GM11168 (cell line): ENCODE results near the gene DAPK1.

Experiments used
- in situ Hi-C: fragments of 300-500 bp; cut with MboI; formaldehyde crosslinking; loops from one replicate; pipeline ENCODE4 v1.12.0; 2022; ENCODE audit warnings: low sequenced_read_pairs; ENCODE audit not compliant: unreplicated experiment

The DAPK1 gene

DNA sequence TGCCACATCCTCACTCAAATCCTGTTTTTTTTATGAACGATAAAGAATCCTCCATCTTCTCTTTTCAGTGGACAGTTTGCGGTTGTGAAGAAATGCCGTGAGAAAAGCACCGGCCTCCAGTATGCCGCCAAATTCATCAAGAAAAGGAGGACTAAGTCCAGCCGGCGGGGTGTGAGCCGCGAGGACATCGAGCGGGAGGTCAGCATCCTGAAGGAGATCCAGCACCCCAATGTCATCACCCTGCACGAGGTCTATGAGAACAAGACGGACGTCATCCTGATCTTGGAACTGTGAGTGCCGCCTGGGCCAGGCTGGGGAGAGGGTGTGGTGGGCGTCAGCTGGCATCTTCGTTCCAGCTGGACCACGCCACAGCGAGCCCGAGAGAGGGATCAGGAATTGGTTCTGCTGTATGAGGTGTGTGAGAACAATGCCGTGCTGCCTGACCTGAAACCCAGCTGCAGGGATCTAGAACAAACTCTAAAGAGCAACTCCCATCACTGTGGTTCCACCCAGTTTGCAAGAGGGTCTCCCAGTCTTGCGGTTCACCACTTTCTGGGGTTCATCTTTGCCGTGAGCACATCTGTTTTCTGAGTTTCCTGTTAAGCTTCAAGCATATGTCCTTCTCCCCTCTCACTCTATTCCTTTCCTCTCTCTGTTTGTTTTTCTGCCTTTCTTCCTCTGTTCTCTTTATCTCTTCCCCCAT lies 107.4 kb downstream of the DAPK1 start:
- in situ Hi-C loops, result no loop called here

DNA sequence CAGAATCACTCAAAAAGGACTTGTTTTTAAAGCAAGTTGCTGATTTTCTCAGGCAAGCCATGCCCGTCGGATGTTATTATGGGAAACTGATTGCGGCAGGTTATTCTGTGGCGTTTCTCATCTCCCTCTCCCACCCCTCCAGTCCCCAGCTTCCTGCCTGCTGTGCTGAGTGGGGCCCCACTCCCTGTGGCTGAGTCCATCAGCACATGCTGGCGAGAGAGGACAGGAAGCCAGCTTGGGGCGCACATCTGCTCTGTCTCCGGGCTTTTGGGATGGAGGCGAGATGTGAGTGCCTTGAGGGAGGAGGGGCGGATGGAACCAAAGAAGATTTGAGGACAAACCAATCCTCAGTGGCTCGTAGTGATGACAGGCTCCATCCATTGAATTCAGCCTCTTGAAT lies 108.0 kb downstream of the DAPK1 start:
- in situ Hi-C loops, result no loop called here

DNA sequence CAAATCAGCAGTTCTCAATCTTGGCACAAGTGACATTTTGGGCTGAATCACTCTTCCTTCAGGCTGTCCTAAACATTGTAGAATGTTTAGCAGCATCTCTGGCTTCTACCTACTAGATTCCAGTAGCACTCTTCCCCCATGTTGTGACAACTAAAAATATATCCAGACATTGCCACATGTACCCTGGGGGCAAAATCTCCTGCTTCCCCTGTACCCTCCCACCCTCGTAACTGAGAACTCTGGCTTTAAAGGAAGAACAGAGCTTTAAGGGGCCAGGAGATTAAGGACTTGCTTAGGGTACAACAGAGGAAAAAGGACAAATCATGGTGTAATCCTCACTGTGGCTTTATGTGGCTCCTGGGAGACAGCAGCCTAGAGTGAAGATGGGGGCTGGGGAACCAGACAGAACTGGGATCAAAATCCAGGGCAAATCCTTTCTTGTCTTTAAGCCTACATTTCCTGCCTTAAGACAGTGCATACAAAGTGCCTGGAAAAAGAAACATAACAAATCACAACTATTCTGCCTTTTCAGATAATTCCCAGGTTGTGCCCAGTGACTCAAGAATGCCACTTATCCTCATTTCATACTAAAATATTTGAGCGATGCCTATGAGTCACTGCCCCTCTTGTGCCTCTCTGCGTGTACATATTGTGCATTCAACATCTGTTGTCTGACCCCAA lies 109.3 kb downstream of the DAPK1 start:
- in situ Hi-C loops, result no loop called here

DNA sequence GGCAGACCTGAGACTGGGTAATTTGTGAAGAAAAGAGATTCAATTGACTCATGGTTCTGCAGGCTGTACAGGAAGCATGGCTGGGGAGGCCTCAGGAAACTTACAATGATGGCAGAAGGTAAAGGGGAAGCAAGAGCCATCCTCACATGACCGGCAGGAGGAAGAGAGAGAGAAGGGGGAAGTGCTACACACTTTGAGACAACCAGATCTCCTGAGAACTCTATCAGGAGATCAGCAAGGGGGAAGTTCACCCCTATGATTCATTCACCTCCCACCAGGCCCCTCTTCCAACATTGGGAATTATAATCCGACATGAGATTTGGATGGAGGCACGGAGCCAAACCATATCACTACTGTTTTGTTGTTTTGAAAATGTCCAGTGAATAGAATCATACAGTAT lies 110.2 kb downstream of the DAPK1 start:
- in situ Hi-C loops, result no loop called here

DNA sequence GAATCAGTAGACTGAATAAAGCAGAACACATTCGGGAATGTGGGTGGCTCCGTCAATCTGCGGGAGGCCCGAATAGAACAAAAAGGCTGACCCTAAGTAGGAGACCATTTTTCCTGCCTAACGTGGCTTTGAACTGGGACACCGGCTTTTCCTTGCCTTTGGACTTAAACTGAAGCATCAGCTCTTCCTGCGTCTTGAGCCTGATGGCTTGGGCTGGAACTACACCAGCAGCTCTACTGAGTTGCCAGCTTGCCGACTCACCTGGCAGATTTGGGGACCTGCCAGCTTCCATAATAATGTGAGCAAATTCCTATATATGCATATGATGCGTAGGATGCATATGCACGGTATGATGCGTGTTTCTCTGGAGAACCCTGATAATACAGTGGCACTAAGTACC lies 111.3 kb downstream of the DAPK1 start:
- in situ Hi-C loops, result no loop called here

DNA sequence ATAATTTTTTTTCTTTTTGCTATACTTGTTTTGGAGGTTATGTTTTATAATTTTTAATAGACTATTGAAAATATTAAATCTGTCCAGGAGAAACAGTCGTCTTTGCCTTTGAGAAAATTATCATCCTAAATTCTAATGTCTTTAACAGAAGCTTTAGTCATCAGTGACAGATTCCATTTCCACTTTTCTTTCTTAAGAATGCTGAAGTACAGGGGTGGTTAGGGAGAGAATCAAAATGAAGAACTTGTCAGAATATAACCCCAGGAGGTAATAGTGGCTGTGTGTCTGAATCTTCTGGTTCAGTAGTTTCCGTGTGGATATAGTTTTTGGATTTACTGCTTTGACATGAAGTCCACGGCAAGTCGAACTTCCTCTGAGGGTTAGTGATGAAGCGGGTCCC lies 111.8 kb downstream of the DAPK1 start:
- in situ Hi-C loops, result no loop called here

DNA sequence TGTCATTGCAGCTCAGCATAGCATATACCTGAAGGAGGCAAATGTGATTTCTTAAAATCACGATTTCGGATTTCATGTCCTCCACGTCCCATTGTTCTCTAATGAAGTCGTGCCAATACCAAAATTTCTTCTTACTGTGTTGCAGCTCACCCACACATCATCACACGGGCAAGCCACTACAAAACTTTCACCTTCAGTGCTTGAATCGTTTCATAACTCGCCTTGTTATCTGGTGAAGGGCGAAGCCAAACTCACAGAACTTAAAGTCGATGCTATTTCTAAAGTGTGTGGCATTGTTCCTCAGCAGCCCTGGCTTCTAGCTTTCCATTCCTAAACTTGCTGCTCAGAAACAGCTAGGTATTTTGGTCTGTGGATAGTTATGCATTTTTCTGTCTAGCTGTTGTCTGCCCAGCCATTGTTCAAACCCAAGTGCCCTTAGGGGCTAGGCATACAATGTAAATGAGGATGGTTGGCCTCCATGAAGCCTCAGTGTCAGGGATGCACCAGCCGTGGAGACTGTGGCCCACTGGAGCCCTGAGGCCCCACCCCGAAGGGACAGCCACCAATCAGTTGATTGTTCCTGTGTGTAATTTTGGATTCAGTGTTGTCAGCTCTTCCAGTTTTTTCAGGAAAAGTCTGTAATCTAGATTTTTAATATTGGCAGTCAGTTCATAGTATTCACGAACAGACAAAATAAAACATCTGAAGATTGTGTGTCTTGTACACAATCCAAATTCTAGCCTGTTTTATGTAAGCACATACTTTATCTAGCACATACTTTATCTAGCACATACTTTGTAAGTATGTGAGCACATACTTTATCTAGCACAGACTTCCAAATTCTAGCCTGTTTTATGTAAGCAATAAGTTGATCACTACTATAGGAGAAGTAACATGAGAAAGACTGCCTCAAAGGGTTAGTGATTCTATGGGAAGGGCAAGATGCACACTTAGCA lies 112.8 kb downstream of the DAPK1 start:
- in situ Hi-C loops, result no loop called here

DNA sequence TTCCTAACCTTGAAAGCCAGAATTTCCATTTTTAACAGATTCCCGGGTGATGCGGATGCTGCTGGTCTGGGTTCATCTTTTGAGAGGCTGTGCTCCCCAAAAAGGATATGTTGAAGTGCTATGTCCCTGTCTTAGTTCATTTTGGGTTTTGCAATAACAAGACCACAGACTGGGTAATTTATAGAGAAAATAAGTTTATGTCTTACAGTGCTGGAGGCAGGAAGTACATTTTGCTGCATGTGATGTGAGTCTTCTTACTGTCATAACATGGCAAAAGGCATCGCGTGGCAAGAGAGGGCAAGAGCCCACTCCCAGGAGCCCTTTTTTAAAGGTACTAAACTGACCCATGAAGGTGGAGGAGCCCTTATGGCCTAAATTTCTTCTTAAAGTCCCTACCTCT lies 114.1 kb downstream of the DAPK1 start:
- in situ Hi-C loops, result no loop called here

DNA sequence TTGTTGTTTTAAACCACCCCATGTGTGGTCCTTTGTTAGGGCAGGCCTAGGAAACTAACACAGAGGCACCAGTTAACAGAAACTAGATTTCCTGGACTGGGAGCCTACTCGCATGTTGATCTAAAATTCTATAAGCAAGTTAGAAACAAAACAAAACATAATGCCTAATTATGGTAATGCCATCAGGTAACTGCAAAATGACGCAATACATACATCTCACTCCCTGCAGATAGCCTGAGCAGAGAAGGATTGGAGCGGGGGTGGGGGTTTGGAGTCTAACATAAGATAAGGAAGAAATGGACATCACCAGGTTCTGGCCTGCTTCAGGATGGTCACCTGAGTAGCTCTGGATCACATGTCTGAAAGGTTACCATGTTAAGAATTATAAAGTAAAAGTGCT lies 114.9 kb downstream of the DAPK1 start:
- in situ Hi-C loops, result no loop called here

DNA sequence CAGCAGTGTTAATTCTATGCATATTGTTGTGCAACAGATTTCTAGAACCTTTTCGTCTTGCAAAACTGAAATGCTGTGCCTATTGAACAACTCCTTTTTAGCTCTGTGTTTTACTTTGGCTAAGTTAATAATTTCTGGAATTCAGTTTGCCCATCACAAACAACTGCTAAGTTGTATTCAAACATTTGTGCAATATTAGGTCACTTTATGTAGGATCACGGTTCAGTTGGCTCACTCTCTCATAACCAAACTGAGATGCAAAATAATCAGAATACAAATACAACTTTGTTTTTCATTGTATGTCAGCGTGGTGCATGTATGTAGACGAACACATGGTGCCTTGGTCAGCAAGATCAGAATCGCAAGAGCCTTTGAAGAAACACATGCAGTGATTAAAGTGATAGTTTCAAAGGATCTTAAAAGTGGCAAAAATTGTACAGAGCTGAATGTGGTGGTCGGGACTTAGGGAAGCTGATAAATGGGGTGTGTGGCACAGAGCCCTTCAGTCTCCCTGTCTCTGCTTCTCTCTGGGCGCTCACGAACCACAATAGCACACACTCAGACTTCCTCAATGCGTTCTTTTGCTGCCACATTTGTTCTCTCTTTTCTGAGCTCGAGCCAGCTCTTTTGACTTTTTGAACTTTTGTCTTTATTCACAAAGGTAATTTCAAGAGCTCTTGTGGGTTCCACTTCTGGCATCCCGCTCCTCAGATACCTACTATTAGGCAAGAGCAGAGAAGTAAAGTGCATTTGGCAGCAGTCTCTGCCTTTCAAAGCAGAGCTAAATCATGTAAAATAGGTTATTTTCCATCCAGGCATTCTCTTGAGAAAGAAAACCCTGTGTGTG lies 115.8 kb downstream of the DAPK1 start:
- in situ Hi-C loops, result no loop called here

DNA sequence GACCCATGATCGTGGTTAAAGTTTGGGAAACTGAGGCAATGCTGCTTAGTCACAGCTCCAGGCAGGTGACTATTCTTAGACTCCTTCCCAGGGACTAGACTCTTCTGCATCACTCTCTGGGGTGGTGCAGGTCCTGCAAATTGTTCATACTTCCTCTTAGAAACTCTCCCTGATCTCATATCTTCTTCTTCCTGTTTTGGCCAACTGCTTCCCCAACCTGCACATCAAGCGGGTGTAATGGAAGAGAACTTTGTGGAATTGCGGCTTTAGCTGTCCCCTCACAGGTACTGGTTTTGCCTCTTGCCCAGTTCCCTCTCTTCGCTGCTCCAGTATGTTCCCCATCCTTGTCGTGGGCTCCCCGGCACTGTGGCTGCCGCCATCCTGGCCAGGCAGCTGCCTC lies 116.7 kb downstream of the DAPK1 start:
- in situ Hi-C loops, result no loop called here

DNA sequence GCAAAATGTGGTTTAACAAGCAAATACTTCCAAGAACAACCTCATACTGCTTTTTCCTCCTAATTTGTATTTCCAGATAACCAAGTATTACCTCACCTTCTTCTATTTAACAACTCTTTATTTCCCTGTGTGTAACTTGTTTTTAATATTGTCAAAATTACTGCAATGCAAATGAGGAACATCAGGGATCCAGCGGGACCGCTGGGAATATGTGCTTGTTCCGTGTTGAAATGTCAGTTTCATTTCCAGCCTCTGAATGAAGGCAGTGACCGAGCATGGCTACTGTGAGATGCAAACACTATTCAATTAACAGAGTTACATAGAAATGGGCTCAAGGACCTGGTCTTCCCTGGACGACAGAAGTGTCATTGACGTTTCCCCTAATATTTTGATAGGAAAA lies 117.5 kb downstream of the DAPK1 start:
- in situ Hi-C loops, result no loop called here

DNA sequence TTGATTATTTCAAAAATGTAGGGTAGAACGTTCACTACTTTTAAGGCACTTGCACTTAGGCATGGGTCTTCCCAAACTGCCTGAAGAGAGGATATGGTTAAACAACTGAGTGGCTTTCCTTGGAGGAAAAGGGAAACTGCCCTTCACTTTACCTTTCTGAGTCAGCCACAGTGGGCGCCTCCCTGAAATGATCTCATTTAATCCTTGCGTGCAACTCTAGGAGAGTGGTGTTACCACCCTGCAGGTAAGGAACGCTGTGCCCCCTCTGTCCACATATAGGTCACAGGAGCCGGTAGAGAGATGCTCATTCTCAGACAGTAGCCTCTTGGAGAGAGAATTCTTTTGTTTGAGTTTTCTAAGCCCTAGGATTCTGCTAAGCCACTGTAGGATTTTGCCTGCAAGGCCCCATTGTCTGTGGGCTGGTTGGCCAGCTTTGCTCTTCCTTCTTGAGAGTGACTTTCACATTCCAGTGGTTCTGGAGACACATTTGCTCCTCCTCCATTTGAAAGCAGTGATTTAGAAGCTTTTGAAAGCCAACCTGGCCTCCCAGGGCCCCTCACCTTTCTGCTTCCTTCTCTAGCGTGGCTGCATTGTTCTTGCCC lies 118.0 kb downstream of the DAPK1 start:
- in situ Hi-C loops, result no loop called here

DNA sequence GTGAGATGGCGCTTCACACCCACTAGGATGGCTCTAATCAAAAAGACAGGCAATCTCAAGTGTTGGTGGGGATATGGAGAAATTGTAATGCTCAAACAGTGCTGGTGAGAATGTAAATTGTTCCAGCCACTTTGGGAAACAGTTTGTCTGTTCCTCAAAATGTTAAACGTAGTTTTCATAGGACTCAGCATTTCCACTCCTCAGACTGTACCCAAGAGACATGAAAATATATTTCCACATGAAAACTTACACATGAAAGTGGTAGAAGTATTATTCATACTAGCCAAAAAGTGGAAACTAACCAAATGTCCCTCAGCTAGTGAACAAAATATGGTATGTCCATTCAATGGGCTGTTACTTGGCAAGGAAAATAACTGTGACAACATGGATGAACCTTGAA lies 120.6 kb downstream of the DAPK1 start:
- in situ Hi-C loops, result no loop called here

DNA sequence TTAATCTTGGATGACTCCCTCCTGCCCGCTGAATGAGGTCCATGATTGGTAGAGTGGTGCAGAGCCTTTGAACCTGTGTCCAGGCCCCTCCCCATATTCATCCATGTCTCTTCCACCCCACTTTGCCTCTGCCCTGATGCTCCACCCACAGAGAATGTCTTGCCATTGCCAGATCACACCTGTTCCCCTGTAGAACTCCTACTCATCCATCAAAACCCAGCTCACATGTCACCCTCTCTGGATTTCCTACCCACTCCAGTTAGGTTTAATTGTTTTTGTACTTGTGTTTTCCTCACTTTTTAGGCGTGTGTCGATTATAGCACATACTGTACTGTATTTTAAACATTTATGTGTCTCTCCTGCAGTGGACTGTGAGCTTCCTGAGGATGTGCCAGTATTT lies 121.3 kb downstream of the DAPK1 start:
- in situ Hi-C loops, result no loop called here

DNA sequence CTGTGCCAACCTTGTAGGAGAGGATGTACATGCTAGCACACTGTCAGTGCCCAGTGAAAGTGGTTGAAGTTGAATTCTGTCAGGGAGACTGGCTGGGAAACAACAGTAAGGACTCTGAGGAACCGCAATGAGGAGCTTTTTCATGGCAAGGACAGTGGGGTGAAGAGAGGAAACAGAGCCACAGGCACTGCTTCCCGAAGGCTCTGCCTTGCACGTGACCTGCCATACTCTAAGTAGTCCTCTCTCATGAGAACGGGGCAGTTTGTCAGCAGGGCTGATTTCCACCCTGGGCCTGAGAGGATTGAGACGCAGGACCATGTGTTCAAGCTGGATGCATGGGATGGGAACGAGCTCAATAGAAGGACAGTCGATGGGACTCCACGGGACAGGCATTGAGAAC lies 121.7 kb downstream of the DAPK1 start:
- in situ Hi-C loops, result no loop called here

DNA sequence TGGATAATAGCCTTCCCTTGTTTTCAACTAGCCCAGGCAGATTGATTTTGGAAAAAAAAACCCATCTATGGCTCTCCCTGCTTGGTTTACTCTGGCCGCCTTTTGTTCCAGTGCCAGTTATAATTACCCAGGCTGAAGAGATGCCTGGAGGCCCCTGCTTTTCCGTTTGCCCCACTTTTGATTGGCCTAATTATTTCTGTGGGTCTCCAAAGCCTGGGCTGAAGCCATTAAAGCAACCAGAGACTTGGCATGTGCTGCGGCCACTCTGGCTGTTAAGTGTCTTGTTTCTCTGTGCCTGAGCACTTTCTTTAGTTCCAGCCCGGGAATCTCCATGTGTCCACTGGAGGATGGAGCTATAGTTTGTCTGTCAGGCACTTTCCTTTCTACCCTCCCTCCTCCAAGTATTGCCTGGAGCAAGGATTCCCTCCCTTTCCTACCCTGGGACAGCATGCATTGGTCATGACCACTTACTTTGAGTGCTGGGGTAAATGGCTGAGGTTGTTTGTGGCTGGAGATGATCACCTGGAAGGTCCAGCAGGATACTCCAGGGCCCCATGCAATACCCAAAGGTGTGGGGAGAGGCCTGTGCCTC lies 123.2 kb downstream of the DAPK1 start:
- in situ Hi-C loops, result no loop called here

DNA sequence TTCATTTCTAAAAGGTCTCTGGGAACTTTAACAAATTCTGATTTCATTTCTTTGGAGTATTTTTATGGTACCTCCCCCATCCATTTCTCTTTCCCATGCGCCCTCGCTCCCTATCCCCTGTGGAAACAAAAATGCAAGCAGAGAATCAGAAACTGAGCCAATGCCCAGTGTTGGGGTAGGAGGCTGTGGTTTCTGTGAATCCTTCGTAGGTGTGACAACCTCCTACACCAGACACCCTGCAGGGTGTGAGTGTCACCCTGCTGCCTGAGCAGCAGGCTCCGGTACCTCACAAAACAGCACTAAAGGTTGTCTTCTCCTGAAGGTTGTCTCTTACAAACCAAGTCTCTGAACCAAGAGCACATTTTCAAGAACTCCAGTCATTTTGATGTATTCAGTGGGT lies 124.4 kb downstream of the DAPK1 start:
- in situ Hi-C loops, result no loop called here

DNA sequence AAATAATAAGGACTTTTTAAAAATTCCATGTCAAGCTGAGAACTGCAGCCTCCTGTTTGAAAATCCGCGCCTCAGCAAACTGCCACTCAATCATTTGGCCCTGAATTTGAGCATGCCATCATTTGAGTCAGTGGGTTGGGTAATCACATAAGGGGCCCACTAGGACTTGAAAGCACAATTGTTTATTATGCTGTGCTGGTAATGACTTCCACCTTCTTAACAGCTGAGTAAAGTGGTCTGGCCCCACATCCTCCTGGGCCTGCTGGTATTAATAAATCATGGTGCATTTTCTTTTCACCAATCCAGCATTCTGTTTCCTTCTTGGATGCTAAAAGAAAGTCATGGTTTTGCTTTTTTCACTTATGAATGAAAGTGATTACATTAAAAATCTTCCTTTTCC lies 125.3 kb downstream of the DAPK1 start:
- in situ Hi-C loops, result no loop called here
